GM19035 (cell line): ENCODE data around the gene ARPC2.

Source experiments
- ATAC-seq: cut with Tn5 transposase; IDR thresholded peaks from one replicate; pipeline ENCODE4 v1.9.1; 2021; ENCODE audit not compliant: unreplicated experiment

The ARPC2 gene

GRCh38 chr2:218285604-218286003, 68.6 kb downstream of the ARPC2 start:
- no peak for ATAC-seq

- ATAC-seq: peak; percentile 58
Measured at GRCh38 chr2:218286570-218287459, 69.8 kb downstream of the ARPC2 start.

- ATAC-seq: no peak
Measured at GRCh38 chr2:218289639-218290315, 72.8 kb downstream of the ARPC2 start.

- peak; percentile 42 for ATAC-seq
Measured at GRCh38 chr2:218290316-218291261, 73.6 kb downstream of the ARPC2 start.

GRCh38 chr2:218291318-218292047, 74.5 kb downstream of the ARPC2 start:
- ATAC-seq: no peak

GRCh38 chr2:218292048-218293014, 75.3 kb downstream of the ARPC2 start, which contains the start of gene TMBIM1:
Gene TMBIM1 (minus strand): TSS chr2:218292503. CDS start chr2:218282141, 10,362 bp downstream.
- peak; percentile 67 for ATAC-seq

- no peak for ATAC-seq
Measured at GRCh38 chr2:218293715-218294429, 76.9 kb downstream of the ARPC2 start.

- ATAC-seq: no peak
Measured at GRCh38 chr2:218294430-218295022, 77.5 kb downstream of the ARPC2 start.

GRCh38 chr2:218295029-218295428, 78.0 kb downstream of the ARPC2 start:
- no peak for ATAC-seq

GRCh38 chr2:218296200-218296599, 79.2 kb downstream of the ARPC2 start:
- ATAC-seq: no peak

- no peak for ATAC-seq
Measured at GRCh38 chr2:218296847-218297246, 79.9 kb downstream of the ARPC2 start.

GRCh38 chr2:218298314-218298875, 81.4 kb downstream of the ARPC2 start:
- no peak for ATAC-seq

- no peak for ATAC-seq
Measured at GRCh38 chr2:218300141-218300540, 83.2 kb downstream of the ARPC2 start.

- peak; percentile 86 for ATAC-seq
Measured at GRCh38 chr2:218301176-218301819, 84.3 kb downstream of the ARPC2 start.
